OCI-LY7 (cell line): ENCODE results near the gene DCAF5. TPM values are rescaled to one million over a fixed set of nuclear protein-coding genes. Genes with fewer than 3 reads are reported as not detected.

ENCODE experiments used
- BruUV-seq: library from RNA; stranded (reverse); fragments of 400-500 nt; replicated peaks from 2 replicates; lab custom pipeline; 2021; lab: Mats Ljungman, UMichigan
- CTCF ChIA-PET: fragments of 300-600 bp; sonication (Branson Sonifier 250); formaldehyde crosslinking; loops from one replicate; lab custom pipeline; 2022; ENCODE audit warnings: antibody characterized with exemption; ENCODE audit not compliant: unreplicated experiment; lab: Charles Lee
- POLR2A ChIA-PET: fragments of 300-600 bp; sonication (Branson Sonifier 250); formaldehyde crosslinking; loops from one replicate; lab custom pipeline; 2022; ENCODE audit warnings: antibody characterized with exemption; lab: Charles Lee
- DNase-seq: peaks from one replicate; pipeline ENCODE4 v3.0.0-alpha.2; 2015; ENCODE audit warnings: low spot score
- H2AFZ ChIP-seq: fragments of 200-600 bp; sonication (generic), shearing (Covaris generic); 2 replicates; pipeline ENCODE4 v1.6.1; 2014; ENCODE audit warnings: mild to moderate bottlenecking, antibody characterized with exemption, low read length, moderate library complexity
- H3K27ac ChIP-seq: fragments of 200-600 bp; sonication (generic); 2 replicates; pipeline ENCODE4 v1.5.1; 2014; ENCODE audit warnings: mixed run types, low read depth, mild to moderate bottlenecking, moderate library complexity, low read length, inconsistent platforms; ENCODE audit not compliant: poor library complexity, severe bottlenecking
- H3K36me3 ChIP-seq: fragments of 200-600 bp; sonication (generic); 2 replicates; pipeline ENCODE4 v1.6.1; 2014; ENCODE audit warnings: mild to moderate bottlenecking, antibody characterized with exemption, low read length, moderate library complexity, mixed read lengths; ENCODE audit not compliant: insufficient read depth
- H3K4me1 ChIP-seq: fragments of 200-600 bp; sonication (generic); 2 replicates; pipeline ENCODE4 v1.5.1; 2014; ENCODE audit warnings: mild to moderate bottlenecking, low read length; ENCODE audit not compliant: insufficient read depth, poor library complexity, severe bottlenecking
- H3K4me2 ChIP-seq: fragments of 200-600 bp; sonication (generic); 2 replicates; pipeline ENCODE4 v1.6.1; 2014; ENCODE audit warnings: mild to moderate bottlenecking, low read length
- H3K4me3 ChIP-seq: fragments of 200-600 bp; sonication (generic); 2 replicates; pipeline ENCODE4 v1.5.1; 2014; ENCODE audit warnings: mild to moderate bottlenecking, low read depth, low read length; ENCODE audit not compliant: poor library complexity, severe bottlenecking
- H3K79me2 ChIP-seq: fragments of 200-600 bp; sonication (generic); 2 replicates; pipeline ENCODE4 v1.6.1; 2016; ENCODE audit warnings: low read depth, mild to moderate bottlenecking, low read length, moderate library complexity, mixed read lengths; ENCODE audit not compliant: insufficient read depth
- H3K9me2 ChIP-seq: fragments of 200-600 bp; sonication (generic); 2 replicates; pipeline ENCODE4 v1.6.1; 2016; ENCODE audit warnings: mild to moderate bottlenecking, low read length, mixed read lengths; ENCODE audit not compliant: insufficient read depth
- H3K9me3 ChIP-seq: fragments of 200-600 bp; sonication (generic); 2 replicates; pipeline ENCODE4 v1.6.1; 2014; ENCODE audit warnings: mild to moderate bottlenecking, mixed run types, low read length, mixed read lengths
- H4K20me1 ChIP-seq: fragments of 200-600 bp; sonication (generic); 2 replicates; pipeline ENCODE4 v1.6.1; 2014; ENCODE audit warnings: mild to moderate bottlenecking, antibody characterized with exemption, low read length, moderate library complexity, mixed read lengths; ENCODE audit not compliant: insufficient read depth
- CTCF ChIP-seq: fragments of 200-600 bp; sonication (generic); conservative IDR thresholded peaks from 2 replicates; pipeline ENCODE4 v1.5.1; 2014; ENCODE audit warnings: mild to moderate bottlenecking, antibody characterized with exemption, low read length, moderate library complexity, mixed read lengths
- EZH2phosphoT487 ChIP-seq: fragments of 200-600 bp; sonication (generic); IDR thresholded peaks from 2 replicates; pipeline ENCODE4 v1.6.1; 2018; ENCODE audit warnings: low read depth, borderline replicate concordance, mild to moderate bottlenecking, mixed run types, antibody characterized with exemption, low read length, moderate library complexity, mixed read lengths
- intact Hi-C: fragments of 100-400 bp; cut with micrococcal nuclease; formaldehyde crosslinking; loops from one replicate; pipeline ENCODE4 v1.10.0; 2022; ENCODE audit not compliant: unreplicated experiment
- total RNA-seq, 2 experiments: library from RNA; depleted of rRNA in 1 of 2; stranded (reverse); fragments of >200 nt in 1 of 2; shearing (Covaris generic) in 1 of 2; gene quantifications; 2 replicates each; pipeline ENCODE4 v1.2.3, GENCODE V29; 2014 to 2022

Gene DCAF5
- total RNA-seq, 2 experiments from 2014 or later = 23.1 to 46.0 TPM

GRCh38 chr14:69142101-69142500 is 10.8 kb downstream of the DCAF5 start:
- no TSS peak for BruUV-seq
- Histone ChIP-seq H3K4me2 (no peak overlapping the region), H3K9me3 (no peaks in the 10 kb centered on the region), H3K79me2 (peaks cover 35% of the 10 kb centered on the region; the same call in 1 of the 2 replicates), H3K27ac (no peak overlapping the region), H3K4me3 (no peak overlapping the region), H3K36me3 (peaks cover 36% of the 10 kb centered on the region), H3K9me2 (no peaks in the 10 kb centered on the region), H3K4me1 (no peaks in the 10 kb centered on the region), H4K20me1 (peaks cover 7% of the 10 kb centered on the region; the same call in 1 of the 2 replicates), H2AFZ (no peak overlapping the region)
- no peak for TF ChIP-seq EZH2phosphoT487
- no peak for TF ChIP-seq CTCF
- no peak for DNase-seq
- CTCF ChIA-PET = no interaction called here
- intact Hi-C loops = no loop called here
- POLR2A ChIA-PET = no interaction called here

- no peaks in the 10 kb centered on the region for H3K9me3 ChIP-seq
- no TSS peak for BruUV-seq
- DNase-seq = no peak
- CTCF ChIA-PET = no interaction called here
- H3K36me3 ChIP-seq = peaks cover 31% of the 10 kb centered on the region
- H3K4me2 ChIP-seq = no peak overlapping the region
- POLR2A ChIA-PET = interaction anchor here (0.6 to 0.7 kb wide), 2 partner anchors 260 to 507 kb away, joined by 3 to 4 read pairs; no protein-coding TSS in a partner anchor
- H2AFZ ChIP-seq = no peak overlapping the region
- H3K27ac ChIP-seq = no peak overlapping the region
- intact Hi-C loops = no loop called here
- H3K4me3 ChIP-seq = no peak overlapping the region
- H3K4me1 ChIP-seq = no peaks in the 10 kb centered on the region
- TF ChIP-seq EZH2phosphoT487 = no peak
- no peak for TF ChIP-seq CTCF
- H3K79me2 ChIP-seq = peaks cover 35% of the 10 kb centered on the region; the same call in 1 of the 2 replicates
- peaks cover 7% of the 10 kb centered on the region; the same call in 1 of the 2 replicates for H4K20me1 ChIP-seq
- H3K9me2 ChIP-seq = no peaks in the 10 kb centered on the region
These were observed 11.4 kb downstream of the DCAF5 start for GRCh38 chr14:69141550-69141949.

GRCh38 chr14:69139743-69140142 is 13.2 kb downstream of the DCAF5 start:
- POLR2A ChIA-PET = interaction anchor here (1.0 kb wide), 1 partner anchor 12 kb away, joined by 3 read pairs; no protein-coding TSS in a partner anchor
- no TSS peak for BruUV-seq
- peaks cover 4% of the 10 kb centered on the region; the same call in 1 of the 2 replicates for H4K20me1 ChIP-seq

More at GRCh38 chr14:69139743-69140142, 13.2 kb downstream of the DCAF5 start:
- Histone ChIP-seq H3K9me2 (no peaks in the 10 kb centered on the region), H3K9me3 (no peaks in the 10 kb centered on the region), H3K79me2 (peaks cover 21% of the 10 kb centered on the region; the same call in 1 of the 2 replicates), H2AFZ (no peak overlapping the region), H3K36me3 (peaks cover 20% of the 10 kb centered on the region), H3K27ac (no peak overlapping the region), H3K4me3 (no peak overlapping the region), H3K4me1 (no peaks in the 10 kb centered on the region), H3K4me2 (no peak overlapping the region)
- no peak for DNase-seq
- no peak for TF ChIP-seq CTCF
- no peak for TF ChIP-seq EZH2phosphoT487
- intact Hi-C loops = no loop called here
- CTCF ChIA-PET = no interaction called here
